ENCODE measurements around the gene RNF207.
A peak's percentile ranks its signal among the peaks of the same experiment; 100 is the strongest.

RNF207 gene

GRCh38 chr1:6163973-6164617, 41.8 kb upstream of the RNF207 start:
- Histone ChIP-seq H3K9ac (no peak overlapping the region), H3K36me3 (no peaks in the 10 kb centered on the region), H3K4me2 (no peak overlapping the region), H4K20me1 (peaks cover 0 to 32% (median 4%) of the 10 kb centered on the region in 11 experiments; a peak in 7 of 22 replicates), H3K9me3 (replicated peaks in 1 of 11) (no peaks in the 10 kb centered on the region), H3K4me3 (no peak overlapping the region), H3K4me1 (peaks cover 10 to 27% (median 17%) of the 10 kb centered on the region in 10 experiments), H3K27ac (no peak overlapping the region), H3K27me3 (peaks cover 0 to 21% (median 7%) of the 10 kb centered on the region in 11 experiments; a peak in 8 of 22 replicates)
- no peak for TF ChIP-seq Cebpa-rat (IDR thresholded peaks at IDR 0.05)

GRCh38 chr1:6165027-6165426, 40.9 kb upstream of the RNF207 start:
- H3K9me3 ChIP-seq (replicated peaks in 1 of 11), result no peaks in the 10 kb centered on the region
- peaks cover 0 to 21% (median 7%) of the 10 kb centered on the region in 11 experiments; a peak in 8 of 22 replicates for H3K27me3 ChIP-seq
- no peaks in the 10 kb centered on the region for H3K36me3 ChIP-seq
- H3K4me3 ChIP-seq, result no peak overlapping the region
- H3K4me1 ChIP-seq, result peaks cover 17 to 36% (median 24%) of the 10 kb centered on the region in 10 experiments
- H3K9ac ChIP-seq, result no peak overlapping the region
- H3K4me2 ChIP-seq, result no peak overlapping the region
- TF ChIP-seq Cebpa-rat (IDR thresholded peaks at IDR 0.05), result no peak
- H4K20me1 ChIP-seq, result peaks cover 0 to 27% (median 4%) of the 10 kb centered on the region in 11 experiments; a peak in 7 of 22 replicates
- no peak overlapping the region for H3K27ac ChIP-seq

- Histone ChIP-seq H3K36me3 (no peaks in the 10 kb centered on the region), H3K4me3 (no peak overlapping the region), H3K4me1 (peaks cover 21 to 41% (median 28%) of the 10 kb centered on the region in 10 experiments), H4K20me1 (peaks cover 0 to 27% (median 4%) of the 10 kb centered on the region in 11 experiments; a peak in 7 of 22 replicates), H3K27ac (no peak overlapping the region), H3K4me2 (no peak overlapping the region), H3K9ac (no peak overlapping the region), H3K27me3 (peaks cover 0 to 21% (median 7%) of the 10 kb centered on the region in 11 experiments; a peak in 8 of 22 replicates), H3K9me3 (replicated peaks in 1 of 11) (no peaks in the 10 kb centered on the region)
- TF ChIP-seq Cebpa-rat (IDR thresholded peaks at IDR 0.05), result no peak
These were observed 40.4 kb upstream of the RNF207 start for GRCh38 chr1:6165441-6165985.

- TF ChIP-seq Cebpa-rat (IDR thresholded peaks at IDR 0.05), result no peak
- H3K4me1 ChIP-seq, result peaks cover 21 to 42% (median 29%) of the 10 kb centered on the region in 10 experiments
- peaks cover 0 to 21% (median 7%) of the 10 kb centered on the region in 11 experiments; a peak in 8 of 22 replicates for H3K27me3 ChIP-seq
- no peaks in the 10 kb centered on the region for H3K36me3 ChIP-seq
- peaks cover 0 to 23% (median 3%) of the 10 kb centered on the region in 11 experiments; a peak in 7 of 22 replicates for H4K20me1 ChIP-seq
- H3K27ac ChIP-seq, result no peak overlapping the region
- H3K4me2 ChIP-seq, result no peak overlapping the region
- no peaks in the 10 kb centered on the region for H3K9me3 ChIP-seq (replicated peaks in 1 of 11)
- no peak overlapping the region for H3K4me3 ChIP-seq
- H3K9ac ChIP-seq, result no peak overlapping the region
These were observed 39.7 kb upstream of the RNF207 start for GRCh38 chr1:6166221-6166620.

GRCh38 chr1:6166655-6167390, 39.1 kb upstream of the RNF207 start:
- Histone ChIP-seq H3K4me1 (peaks cover 22 to 42% (median 29%) of the 10 kb centered on the region in 10 experiments), H3K4me2 (0 out of 22 replicates have a peak overlapping the region, but pooled peaks of 4 of the 11 experiments have one; percentile 0 to 5 (median 2))

GRCh38 chr1:6167391-6168303, 38.3 kb upstream of the RNF207 start:
- H3K36me3 ChIP-seq, result no peaks in the 10 kb centered on the region
- peaks cover 25 to 49% (median 35%) of the 10 kb centered on the region in 10 experiments for H3K4me1 ChIP-seq
- no peak overlapping the region for H3K4me3 ChIP-seq
- no peak for TF ChIP-seq Cebpa-rat (IDR thresholded peaks at IDR 0.05)
- no peaks in the 10 kb centered on the region for H3K9me3 ChIP-seq (replicated peaks in 1 of 11)
- H3K4me2 ChIP-seq, result peak overlapping the region in 4 of 11 experiments; percentile 0 to 5 (median 2); a peak in 1 of 22 replicates
- peaks cover 0 to 15% (median 6%) of the 10 kb centered on the region in 11 experiments; a peak in 8 of 22 replicates for H3K27me3 ChIP-seq
- peaks cover 0 to 11% (median 0%) of the 10 kb centered on the region in 11 experiments; a peak in 6 of 22 replicates for H4K20me1 ChIP-seq
- no peak overlapping the region for H3K9ac ChIP-seq
- no peak overlapping the region for H3K27ac ChIP-seq

More at GRCh38 chr1:6166655-6167390, 39.1 kb upstream of the RNF207 start:
- Histone ChIP-seq H3K9ac (no peak overlapping the region), H3K27me3 (peaks cover 0 to 21% (median 7%) of the 10 kb centered on the region in 11 experiments; a peak in 8 of 22 replicates), H3K4me3 (no peak overlapping the region), H3K27ac (no peak overlapping the region), H4K20me1 (peaks cover 0 to 18% (median 0%) of the 10 kb centered on the region in 11 experiments; a peak in 6 of 22 replicates), H3K36me3 (no peaks in the 10 kb centered on the region), H3K9me3 (replicated peaks in 1 of 11) (no peaks in the 10 kb centered on the region)
- no peak for TF ChIP-seq Cebpa-rat (IDR thresholded peaks at IDR 0.05)

GRCh38 chr1:6168947-6169586, 36.9 kb upstream of the RNF207 start:
- Histone ChIP-seq H3K27me3 (peaks cover 0 to 5% (median 0%) of the 10 kb centered on the region in 11 experiments; a peak in 2 of 22 replicates), H3K4me1 (peaks cover 25 to 51% (median 38%) of the 10 kb centered on the region in 10 experiments), H3K36me3 (no peaks in the 10 kb centered on the region), H3K4me2 (peak overlapping the region in 7 of 11 experiments; percentile 86 to 98 (median 96); a peak in 6 of 22 replicates), H3K9me3 (replicated peaks in 1 of 11) (no peaks in the 10 kb centered on the region), H3K27ac (peak overlapping the region in 4 of 11 experiments; percentile 72 to 83 (median 80); a peak in 5 of 22 replicates), H3K4me3 (no peak overlapping the region), H3K9ac (0 out of 22 replicates have a peak overlapping the region, but pooled peaks of 2 of the 11 experiments have one; percentile 4 to 5), H4K20me1 (peaks cover 0 to 4% (median 0%) of the 10 kb centered on the region in 11 experiments; a peak in 2 of 22 replicates)
- TF ChIP-seq Cebpa-rat (IDR thresholded peaks at IDR 0.05), result no peak
